HEK293 (cell line): ENCODE data around the gene FSTL4.

ENCODE experiments used
- CTCF ChIA-PET: fragments of 350-600 bp; formaldehyde crosslinking; extraction: SDS; loops from one replicate; lab custom pipeline; 2021; ENCODE audit warnings: antibody characterized with exemption; lab: Yijun Ruan, JAX
- POLR2A ChIA-PET: fragments of 300-600 bp; formaldehyde crosslinking; extraction: SDS; loops from one replicate; lab custom pipeline; 2020; ENCODE audit warnings: antibody characterized with exemption, inconsistent platforms; lab: Yijun Ruan, JAX
- H3K27ac ChIP-seq: fragments of 200-500 bp; sonication (Bioruptor generic); 2 replicates; pipeline ENCODE4 v1.5.1; 2014; ENCODE audit warnings: low read depth, low read length, control low read depth, inconsistent platforms; ENCODE audit errors: extremely low read depth
- H3K36me3 ChIP-seq, 2 experiments: fragments of 200-500 bp in 1 of 2; sonication (Bioruptor generic) in 1 of 2; 1 replicate in 1 of 2; 2 replicates in 1 of 2; pipeline ENCODE4 v1.5.1; 2014 to 2017; ENCODE audit warnings: inconsistent platforms in 2 of 2, low read length in 2 of 2; ENCODE audit not compliant: control insufficient read depth in 2 of 2, insufficient read depth in 1 of 2
- H3K4me1 ChIP-seq: fragments of 200-500 bp; sonication (Bioruptor generic); 2 replicates; pipeline ENCODE4 v1.5.1; 2014; ENCODE audit warnings: mild to moderate bottlenecking, low read length, inconsistent platforms; ENCODE audit not compliant: control insufficient read depth, insufficient read depth
- H3K4me3 ChIP-seq: 2 replicates; pipeline ENCODE4 v1.5.1; 2011; ENCODE audit warnings: low read depth, mild to moderate bottlenecking, control low read depth, low read length, moderate library complexity
- H3K9me3 ChIP-seq: fragments of 200-500 bp; sonication (Bioruptor generic); 2 replicates; pipeline ENCODE4 v1.5.1; 2014; ENCODE audit warnings: low read depth, low read length, inconsistent platforms; ENCODE audit not compliant: control insufficient read depth, insufficient read depth
- GLI4 ChIP-seq: fragments of 450-650 bp; formaldehyde crosslinking; IDR thresholded peaks from 2 replicates; pipeline ENCODE4 v1.5.1; 2016; ENCODE audit warnings: missing biosample characterization, missing genetic modification characterization
- HOXA7 ChIP-seq: sonication (generic); formaldehyde crosslinking; IDR thresholded peaks from 2 replicates; pipeline ENCODE4 v1.8.1; 2022; ENCODE audit warnings: missing genetic modification reagents, borderline replicate concordance
- KLF9 ChIP-seq: fragments of 450-650 bp; formaldehyde crosslinking; IDR thresholded peaks from 2 replicates; pipeline ENCODE4 v1.5.1; 2016; ENCODE audit warnings: missing biosample characterization, missing genetic modification characterization, low read depth
- OVOL3 ChIP-seq: fragments of 450-650 bp; formaldehyde crosslinking; IDR thresholded peaks from 2 replicates; pipeline ENCODE4 v1.5.1; 2016; ENCODE audit warnings: missing biosample characterization, missing genetic modification characterization
- REPIN1 ChIP-seq: fragments of 450-650 bp; formaldehyde crosslinking; IDR thresholded peaks from 2 replicates; pipeline ENCODE4 v1.5.1; 2017; ENCODE audit warnings: missing biosample characterization, missing genetic modification characterization, low read depth
- SCRT2 ChIP-seq: fragments of 450-650 bp; formaldehyde crosslinking; IDR thresholded peaks from 2 replicates; pipeline ENCODE4 v1.5.1; 2016; ENCODE audit warnings: missing biosample characterization, missing genetic modification characterization
- ZBTB10 ChIP-seq: fragments of 450-650 bp; formaldehyde crosslinking; IDR thresholded peaks from 2 replicates; pipeline ENCODE4 v1.5.1; 2016; ENCODE audit warnings: missing biosample characterization, missing genetic modification characterization
- ZBTB20 ChIP-seq: fragments of 450-650 bp; formaldehyde crosslinking; IDR thresholded peaks from 2 replicates; pipeline ENCODE4 v1.5.1; 2016; ENCODE audit warnings: missing biosample characterization, missing genetic modification characterization
- ZBTB21 ChIP-seq: fragments of 450-650 bp; formaldehyde crosslinking; IDR thresholded peaks from 2 replicates; pipeline ENCODE4 v1.5.1; 2017; ENCODE audit warnings: missing biosample characterization, missing genetic modification characterization
- ZBTB7A ChIP-seq: fragments of 450-650 bp; formaldehyde crosslinking; IDR thresholded peaks from 2 replicates; pipeline ENCODE4 v1.5.1; 2016; ENCODE audit warnings: low read depth, missing biosample characterization, missing genetic modification characterization
- ZFP41 ChIP-seq: fragments of 450-650 bp; formaldehyde crosslinking; IDR thresholded peaks from 2 replicates; pipeline ENCODE4 v1.5.1; 2016; ENCODE audit warnings: missing biosample characterization, missing genetic modification characterization, borderline replicate concordance
- ZNF175 ChIP-seq: fragments of 450-650 bp; formaldehyde crosslinking; IDR thresholded peaks from 2 replicates; pipeline ENCODE4 v1.5.1; 2016; ENCODE audit warnings: missing biosample characterization, missing genetic modification characterization
- ZNF184 ChIP-seq: fragments of 450-650 bp; IDR thresholded peaks from 2 replicates; pipeline ENCODE4 v1.5.1; 2018; ENCODE audit warnings: missing biosample characterization, mild to moderate bottlenecking, missing genetic modification characterization
- ZNF211 ChIP-seq: fragments of 450-650 bp; formaldehyde crosslinking; IDR thresholded peaks from 2 replicates; pipeline ENCODE4 v1.5.1; 2016; ENCODE audit warnings: low read depth, missing biosample characterization, missing genetic modification characterization
- ZNF248 ChIP-seq: fragments of 450-650 bp; formaldehyde crosslinking; IDR thresholded peaks from 2 replicates; pipeline ENCODE4 v1.5.1; 2017; ENCODE audit warnings: missing biosample characterization, missing genetic modification characterization
- ZNF341 ChIP-seq: fragments of 450-650 bp; formaldehyde crosslinking; IDR thresholded peaks from 2 replicates; pipeline ENCODE4; 2016; ENCODE audit warnings: low read depth, missing biosample characterization, missing genetic modification characterization
- ZNF362 ChIP-seq: fragments of 450-650 bp; formaldehyde crosslinking; IDR thresholded peaks from 2 replicates; pipeline ENCODE4 v1.5.1; 2016; ENCODE audit warnings: missing biosample characterization, missing genetic modification characterization
- ZNF510 ChIP-seq: fragments of 450-650 bp; formaldehyde crosslinking; IDR thresholded peaks from 2 replicates; pipeline ENCODE4 v1.5.1; 2018; ENCODE audit warnings: mild to moderate bottlenecking, missing genetic modification characterization, missing biosample characterization; ENCODE audit not compliant: insufficient replicate concordance
- ZNF596 ChIP-seq: fragments of 450-650 bp; IDR thresholded peaks from 2 replicates; pipeline ENCODE4 v1.5.0; 2018; ENCODE audit warnings: missing biosample characterization, mild to moderate bottlenecking, missing genetic modification characterization, moderate library complexity
- ZNF600 ChIP-seq: fragments of 450-650 bp; formaldehyde crosslinking; IDR thresholded peaks from 2 replicates; pipeline ENCODE4 v1.5.1; 2016; ENCODE audit warnings: missing biosample characterization, missing genetic modification characterization
- ZNF626 ChIP-seq: fragments of 450-650 bp; sonication (Bioruptor Pico); formaldehyde crosslinking; IDR thresholded peaks from 2 replicates; pipeline ENCODE4 v1.5.1; 2018; ENCODE audit warnings: missing biosample characterization, missing genetic modification characterization, inconsistent platforms
- ZNF654 ChIP-seq: fragments of 450-650 bp; formaldehyde crosslinking; IDR thresholded peaks from 2 replicates; pipeline ENCODE4 v1.5.1; 2016; ENCODE audit warnings: low read depth, missing biosample characterization, missing genetic modification characterization
- ZNF670 ChIP-seq: fragments of 450-650 bp; formaldehyde crosslinking; IDR thresholded peaks from 2 replicates; pipeline ENCODE4 v1.5.1; 2016; ENCODE audit warnings: missing biosample characterization, missing genetic modification characterization, low read depth
- ZNF701 ChIP-seq: fragments of 450-650 bp; formaldehyde crosslinking; IDR thresholded peaks from 2 replicates; pipeline ENCODE4 v1.5.1; 2016; ENCODE audit warnings: missing biosample characterization, missing genetic modification characterization
- ZNF776 ChIP-seq: fragments of 450-650 bp; formaldehyde crosslinking; IDR thresholded peaks from 2 replicates; pipeline ENCODE4 v1.5.0; 2017; ENCODE audit warnings: missing biosample characterization, missing genetic modification characterization, borderline replicate concordance
- ZNF792 ChIP-seq: fragments of 450-650 bp; formaldehyde crosslinking; IDR thresholded peaks from 2 replicates; pipeline ENCODE4 v1.5.1; 2016; ENCODE audit warnings: missing biosample characterization, missing genetic modification characterization
- ZSCAN16 ChIP-seq: fragments of 450-650 bp; formaldehyde crosslinking; IDR thresholded peaks from 2 replicates; pipeline ENCODE4 v1.5.1; 2016; ENCODE audit warnings: missing biosample characterization, missing genetic modification characterization
- TF ChIP-seq, protein P1 (sequence below): fragments of 450-650 bp; formaldehyde crosslinking; IDR thresholded peaks from 2 replicates; pipeline ENCODE4 v1.5.1; 2016; ENCODE audit warnings: missing biosample characterization, missing genetic modification characterization, borderline replicate concordance

Gene FSTL4

DNA sequence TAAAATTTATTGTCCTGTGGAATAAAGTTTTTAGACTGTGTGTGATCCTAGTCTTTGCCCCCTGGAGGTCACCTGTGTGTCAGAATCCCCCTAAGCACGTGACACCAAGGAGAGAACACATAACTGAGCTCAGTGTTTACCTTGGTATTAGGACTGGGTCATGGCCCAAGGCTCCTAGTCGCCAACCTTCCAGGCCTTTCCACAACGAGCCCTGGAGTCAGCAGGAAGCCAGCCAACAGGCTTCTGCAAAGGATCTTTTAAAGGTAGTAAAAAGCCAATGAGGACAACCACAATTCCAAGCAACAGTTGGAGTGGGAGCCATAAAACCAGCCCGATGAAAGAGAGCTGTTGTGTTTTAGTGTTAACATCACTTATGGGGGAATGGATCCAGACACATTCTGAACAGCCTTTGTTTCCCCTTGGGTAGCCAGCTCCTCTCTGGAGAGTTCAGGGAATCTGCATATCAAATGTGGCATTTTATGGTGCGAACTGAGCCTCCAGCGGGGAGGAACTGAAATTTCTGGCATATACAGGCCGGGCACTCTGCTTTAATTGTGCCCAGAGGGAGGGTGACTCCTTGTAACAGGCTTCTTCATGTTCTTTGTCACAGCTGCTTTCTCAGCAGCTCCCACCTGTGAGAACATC, 239.9 kb downstream of the FSTL4 start:
- ChIA-PET CTCF (interaction anchor here (0.6 to 0.7 kb wide), 2 partner anchors 498 to 572 kb away, joined by 3 to 4 read pairs; no protein-coding TSS in a partner anchor), POLR2A (no interaction called here)
- H3K36me3 ChIP-seq: no peaks in the 10 kb centered on the region
- no peaks in the 10 kb centered on the region for H3K9me3 ChIP-seq
- TF ChIP-seq REPIN1 (tag by site-specific recombination): no peak
- TF ChIP-seq ZNF248 (tag by site-specific recombination): no peak
- no peak for TF ChIP-seq ZFP41 (tag by site-specific recombination)
- no peak for TF ChIP-seq GLI4
- TF ChIP-seq SCRT2 (tag by site-specific recombination): peak; percentile 80
- peak; percentile 87 for TF ChIP-seq ZSCAN16 (tag by site-specific recombination)
- TF ChIP-seq ZNF596 (tag by site-specific recombination): no peak
- TF ChIP-seq ZNF654 (tag by site-specific recombination): no peak
- TF ChIP-seq ZNF341 (tag by site-specific recombination): peak; percentile 46; the same call in 1 of the 2 replicates
- no peak overlapping the region for H3K27ac ChIP-seq
- no peak overlapping the region for H3K4me3 ChIP-seq
- H3K4me1 ChIP-seq: peaks cover 5% of the 10 kb centered on the region; the same call in 1 of the 2 replicates

- no peaks in the 10 kb centered on the region for H3K36me3 ChIP-seq
- H3K27ac ChIP-seq: no peak overlapping the region
- no peak overlapping the region for H3K4me3 ChIP-seq
- H3K9me3 ChIP-seq: no peaks in the 10 kb centered on the region
- ChIA-PET POLR2A (no interaction called here), CTCF (interaction anchor here (0.7 kb wide), 1 partner anchor 89 kb away, joined by 3 read pairs; no protein-coding TSS in a partner anchor)
- H3K4me1 ChIP-seq: peaks cover 5% of the 10 kb centered on the region; the same call in 1 of the 2 replicates
- TF ChIP-seq KLF9 (tag by site-specific recombination) (no peak), ZNF670 (no peak), ZNF626 (tag by site-specific recombination) (no peak), ZNF701 (tag by site-specific recombination) (no peak), ZFP41 (tag by site-specific recombination) (no peak), ZNF600 (peak; percentile 78), HOXA7 (no peak), ZNF510 (tag by site-specific recombination) (no peak), ZNF362 (tag by site-specific recombination) (no peak), OVOL3 (tag by site-specific recombination) (no peak), ZNF175 (no peak), ZNF211 (tag by site-specific recombination) (no peak), ZBTB10 (tag by site-specific recombination) (no peak), ZBTB21 (no peak), ZNF792 (tag by site-specific recombination) (no peak), ZNF184 (tag by site-specific recombination) (peak; percentile 23; the same call in 1 of the 2 replicates), ZNF776 (tag by site-specific recombination) (no peak), ZBTB20 (tag by site-specific recombination) (no peak), ZBTB7A (tag by site-specific recombination) (no peak)
- TF ChIP-seq, protein P1, sequence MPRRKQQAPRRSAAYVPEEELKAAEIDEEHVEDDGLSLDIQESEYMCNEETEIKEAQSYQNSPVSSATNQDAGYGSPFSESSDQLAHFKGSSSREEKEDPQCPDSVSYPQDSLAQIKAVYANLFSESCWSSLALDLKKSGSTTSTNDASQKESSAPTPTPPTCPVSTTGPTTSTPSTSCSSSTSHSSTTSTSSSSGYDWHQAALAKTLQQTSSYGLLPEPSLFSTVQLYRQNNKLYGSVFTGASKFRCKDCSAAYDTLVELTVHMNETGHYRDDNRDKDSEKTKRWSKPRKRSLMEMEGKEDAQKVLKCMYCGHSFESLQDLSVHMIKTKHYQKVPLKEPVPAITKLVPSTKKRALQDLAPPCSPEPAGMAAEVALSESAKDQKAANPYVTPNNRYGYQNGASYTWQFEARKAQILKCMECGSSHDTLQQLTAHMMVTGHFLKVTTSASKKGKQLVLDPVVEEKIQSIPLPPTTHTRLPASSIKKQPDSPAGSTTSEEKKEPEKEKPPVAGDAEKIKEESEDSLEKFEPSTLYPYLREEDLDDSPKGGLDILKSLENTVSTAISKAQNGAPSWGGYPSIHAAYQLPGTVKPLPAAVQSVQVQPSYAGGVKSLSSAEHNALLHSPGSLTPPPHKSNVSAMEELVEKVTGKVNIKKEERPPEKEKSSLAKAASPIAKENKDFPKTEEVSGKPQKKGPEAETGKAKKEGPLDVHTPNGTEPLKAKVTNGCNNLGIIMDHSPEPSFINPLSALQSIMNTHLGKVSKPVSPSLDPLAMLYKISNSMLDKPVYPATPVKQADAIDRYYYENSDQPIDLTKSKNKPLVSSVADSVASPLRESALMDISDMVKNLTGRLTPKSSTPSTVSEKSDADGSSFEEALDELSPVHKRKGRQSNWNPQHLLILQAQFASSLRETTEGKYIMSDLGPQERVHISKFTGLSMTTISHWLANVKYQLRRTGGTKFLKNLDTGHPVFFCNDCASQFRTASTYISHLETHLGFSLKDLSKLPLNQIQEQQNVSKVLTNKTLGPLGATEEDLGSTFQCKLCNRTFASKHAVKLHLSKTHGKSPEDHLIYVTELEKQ: peak; percentile 86
Measured at GRCh38 chr5:133371371-133372155, 240.8 kb downstream of the FSTL4 start.
